HG03135 (cell line): ENCODE data around the gene HS6ST2.

Source experiments
- ATAC-seq: cut with Tn5 transposase; IDR thresholded peaks from one replicate; pipeline ENCODE4 v1.9.1; 2021; ENCODE audit warnings: mild to moderate bottlenecking, moderate library complexity; ENCODE audit not compliant: unreplicated experiment

Gene HS6ST2

GRCh38 chrX:132807411-132808030 is 150.9 kb downstream of the HS6ST2 start:
- ATAC-seq = no peak

DNA sequence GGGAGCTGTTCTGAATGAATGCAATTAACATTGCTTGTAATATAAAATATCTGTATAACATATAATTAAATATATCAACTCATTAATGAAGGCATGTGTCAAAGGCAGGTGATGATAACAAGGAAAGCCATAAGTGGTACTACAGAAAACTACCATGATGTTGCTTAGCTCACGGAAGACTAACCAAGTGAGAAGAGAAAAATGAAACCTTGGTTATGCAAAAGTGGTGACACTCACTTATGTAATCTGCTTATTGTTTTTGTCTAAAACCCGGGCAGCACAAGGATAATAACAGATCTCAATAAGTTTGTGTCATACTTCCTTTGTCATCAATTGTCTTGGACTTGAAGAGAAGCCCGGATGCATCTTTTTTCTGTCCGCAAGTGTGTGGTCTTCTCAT is 156.4 kb downstream of the HS6ST2 start:
- no peak for ATAC-seq

GRCh38 chrX:132795181-132795580 is 163.2 kb downstream of the HS6ST2 start:
- no peak for ATAC-seq

GRCh38 chrX:132791714-132792113 is 166.7 kb downstream of the HS6ST2 start:
- no peak for ATAC-seq

- no peak for ATAC-seq
Measured at GRCh38 chrX:132790329-132790728, 168.1 kb downstream of the HS6ST2 start.

GRCh38 chrX:132786217-132786616 is 172.2 kb downstream of the HS6ST2 start:
- no peak for ATAC-seq

DNA sequence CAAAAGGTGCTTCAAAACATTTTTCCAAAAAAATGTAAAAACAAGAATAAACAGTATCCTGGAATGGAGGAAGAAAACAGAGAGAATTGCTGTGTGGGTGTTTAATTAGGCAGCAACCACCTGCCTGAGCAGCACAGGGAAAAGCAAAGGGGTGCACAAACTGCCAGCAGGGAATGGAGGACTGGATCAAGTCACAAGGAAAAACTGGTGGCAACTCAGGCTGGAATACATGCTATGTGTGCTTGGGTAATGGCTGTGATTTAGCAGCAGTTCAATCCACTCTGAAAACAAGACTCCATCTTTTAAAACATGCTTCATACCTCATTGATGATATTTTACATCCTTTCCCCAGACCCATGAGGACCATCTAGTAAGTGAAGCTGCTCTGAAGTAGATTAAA is 179.5 kb downstream of the HS6ST2 start:
- no peak for ATAC-seq

- ATAC-seq = no peak
Measured at GRCh38 chrX:132776486-132777210, 181.8 kb downstream of the HS6ST2 start.

DNA sequence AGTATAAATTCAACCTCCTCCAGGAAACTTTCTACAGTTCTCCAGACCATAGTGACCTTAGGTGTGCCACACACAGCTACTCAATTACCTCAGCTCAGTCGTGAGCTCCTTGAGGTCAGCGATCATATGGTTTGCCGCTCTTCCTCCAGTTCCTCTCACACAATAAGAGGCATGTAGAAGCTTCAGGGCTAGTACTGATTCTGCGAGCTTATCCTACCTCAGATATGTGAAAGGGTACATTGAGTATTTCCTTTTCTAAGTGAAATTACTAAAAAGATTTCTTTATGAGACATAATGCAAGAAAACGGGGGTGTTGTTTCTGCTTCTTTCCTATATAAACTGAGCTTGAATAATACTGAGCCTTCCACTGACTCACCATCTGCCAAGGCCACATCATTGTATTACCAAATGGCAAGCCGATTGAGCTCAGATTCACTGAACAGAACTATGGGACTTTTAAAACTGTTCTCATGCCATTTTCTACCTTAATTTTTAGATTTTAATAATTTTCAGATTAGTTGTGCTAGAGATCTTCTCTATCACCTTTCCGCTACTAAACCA is 183.1 kb downstream of the HS6ST2 start:
- no peak for ATAC-seq

- ATAC-seq = no peak
Measured at GRCh38 chrX:132774010-132774714, 184.3 kb downstream of the HS6ST2 start.

DNA sequence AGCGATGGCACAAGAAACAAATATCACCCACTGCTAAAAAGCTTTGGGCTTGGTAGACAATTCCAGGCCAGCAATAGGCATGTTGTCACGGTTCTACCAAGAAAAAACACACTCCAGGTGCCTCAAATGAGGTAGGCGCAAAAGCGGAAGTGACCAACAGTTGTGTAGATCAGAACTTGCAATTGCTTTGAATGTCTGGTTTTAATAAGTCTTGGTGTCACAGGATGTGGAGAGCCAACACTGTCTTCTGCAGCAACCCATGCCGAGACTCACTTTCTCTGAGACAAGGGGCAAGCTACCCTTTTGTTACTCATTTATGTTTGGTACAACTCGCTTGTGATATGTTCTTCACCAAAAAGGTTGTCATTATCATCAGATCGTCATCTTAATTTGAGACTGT is 188.8 kb downstream of the HS6ST2 start:
- ATAC-seq = no peak

DNA sequence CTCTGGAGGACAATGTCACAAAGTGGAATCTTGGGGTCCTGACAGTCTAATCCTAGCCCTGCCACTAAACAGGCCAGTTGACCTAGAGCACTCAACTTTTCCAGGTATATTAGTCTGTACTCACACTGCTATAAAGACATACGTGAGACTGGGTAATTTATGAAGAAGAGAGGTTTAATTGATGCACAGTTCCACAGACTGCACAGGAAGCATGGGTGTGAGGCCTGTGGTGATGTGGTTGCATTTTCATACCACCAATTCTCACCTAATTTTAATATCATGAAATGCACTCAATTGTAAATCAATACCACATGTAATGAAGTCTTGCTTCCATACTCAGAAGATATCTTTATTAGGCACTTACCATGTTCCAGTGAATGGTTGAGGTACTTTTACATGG is 192.0 kb downstream of the HS6ST2 start:
- no peak for ATAC-seq

- no peak for ATAC-seq
Measured at GRCh38 chrX:132763528-132763927, 194.9 kb downstream of the HS6ST2 start.

DNA sequence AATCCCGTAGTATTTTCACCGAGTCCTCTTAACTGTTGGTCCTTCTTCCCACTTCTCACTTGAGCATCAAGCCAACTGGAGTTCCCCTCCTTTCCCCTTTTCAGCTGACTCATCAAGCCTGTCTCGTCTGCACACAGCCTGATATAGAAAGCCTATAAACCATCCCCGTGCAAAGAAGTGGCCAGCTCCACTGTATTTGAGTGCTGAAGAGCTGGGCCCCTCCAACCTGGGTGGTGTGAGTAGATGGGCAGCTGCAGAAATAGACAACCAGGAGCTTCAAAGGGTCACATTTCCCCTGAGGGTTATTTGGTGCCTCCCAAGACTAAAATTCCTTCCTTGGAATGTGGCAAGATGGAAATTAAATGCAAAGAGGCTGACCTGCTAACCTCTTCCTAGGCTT is 199.7 kb downstream of the HS6ST2 start:
- ATAC-seq = no peak

DNA sequence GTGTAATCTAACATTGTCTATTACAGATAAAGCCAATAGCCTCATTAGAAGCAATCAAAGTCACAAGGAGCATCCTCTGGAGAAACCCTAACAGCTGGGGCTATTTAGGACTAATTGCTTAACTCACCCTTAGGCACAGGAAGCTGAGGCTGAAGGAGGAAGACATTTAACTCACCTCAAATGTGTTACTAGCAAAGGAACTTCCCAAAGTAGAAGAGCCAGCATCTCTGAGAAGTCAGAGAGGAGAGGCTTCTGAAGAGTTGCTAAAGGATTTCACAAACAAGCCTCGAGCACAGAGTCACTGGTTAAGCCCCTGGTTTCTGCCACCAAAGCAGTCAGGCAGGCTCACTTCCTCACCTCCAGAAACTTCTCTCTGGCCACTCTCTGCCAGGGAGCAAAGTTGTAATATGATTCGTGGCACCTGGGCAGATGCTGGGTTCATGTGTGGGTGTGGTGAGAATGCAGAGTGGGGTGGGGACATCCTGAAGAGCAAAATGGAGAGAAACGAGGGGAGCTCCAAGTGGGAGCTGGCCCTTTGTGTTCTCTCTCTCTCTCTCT is 201.3 kb downstream of the HS6ST2 start:
- ATAC-seq = no peak

DNA sequence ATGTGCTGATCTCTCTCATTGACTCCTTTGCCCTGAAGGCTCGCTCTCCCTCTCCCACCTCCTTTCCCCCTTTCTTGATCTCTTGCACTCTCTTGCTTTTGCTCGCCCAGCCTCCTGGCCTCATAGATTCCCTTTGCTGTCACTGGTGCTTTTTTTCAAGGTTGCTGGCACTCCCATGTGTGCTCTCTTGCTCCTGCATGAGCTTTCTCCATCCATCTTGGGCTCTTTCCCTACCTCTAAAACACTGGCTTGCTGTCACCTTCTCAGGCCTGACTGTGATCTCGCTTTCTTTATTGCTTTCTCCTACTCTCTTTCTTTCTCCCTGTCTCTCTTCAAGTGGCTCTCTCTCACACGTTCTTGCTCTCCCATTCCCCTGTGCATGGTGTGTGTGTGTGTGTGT is 202.0 kb downstream of the HS6ST2 start:
- ATAC-seq = no peak

GRCh38 chrX:132751063-132751690 is 207.3 kb downstream of the HS6ST2 start:
- ATAC-seq = no peak

DNA sequence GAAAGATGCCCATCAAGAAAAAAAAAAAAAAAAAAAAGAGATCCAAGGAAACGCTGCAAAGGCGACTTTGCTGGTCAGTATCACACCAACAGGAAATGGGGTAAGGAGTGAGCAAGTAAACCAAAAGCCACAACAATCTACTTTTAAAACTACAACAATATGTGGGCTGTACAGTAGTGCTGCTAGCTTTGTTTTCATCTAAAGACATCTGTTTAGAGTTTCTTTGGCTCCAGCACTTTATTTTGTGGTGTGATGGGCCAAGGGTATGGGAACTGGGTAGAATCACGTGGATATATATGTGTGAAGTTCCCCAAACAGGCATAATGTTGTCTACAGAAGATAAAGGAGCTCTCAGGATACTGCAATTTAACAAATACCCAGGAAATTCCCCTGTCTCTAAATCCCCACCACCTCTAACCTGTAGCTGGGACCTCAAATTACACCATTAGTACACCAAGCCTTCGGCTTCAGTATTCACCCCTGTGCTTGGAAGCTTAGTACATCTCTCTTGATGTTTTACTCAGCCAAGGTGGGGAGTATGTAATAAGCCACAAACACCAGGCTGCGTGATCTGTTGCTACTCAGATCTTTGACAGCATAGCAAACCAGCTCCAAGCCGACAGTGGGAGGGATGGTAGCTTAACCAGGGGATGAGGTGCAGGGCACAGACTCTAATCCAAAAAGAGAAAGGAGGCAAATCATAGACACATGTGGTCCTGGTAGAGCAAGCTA is 207.9 kb downstream of the HS6ST2 start:
- no peak for ATAC-seq

DNA sequence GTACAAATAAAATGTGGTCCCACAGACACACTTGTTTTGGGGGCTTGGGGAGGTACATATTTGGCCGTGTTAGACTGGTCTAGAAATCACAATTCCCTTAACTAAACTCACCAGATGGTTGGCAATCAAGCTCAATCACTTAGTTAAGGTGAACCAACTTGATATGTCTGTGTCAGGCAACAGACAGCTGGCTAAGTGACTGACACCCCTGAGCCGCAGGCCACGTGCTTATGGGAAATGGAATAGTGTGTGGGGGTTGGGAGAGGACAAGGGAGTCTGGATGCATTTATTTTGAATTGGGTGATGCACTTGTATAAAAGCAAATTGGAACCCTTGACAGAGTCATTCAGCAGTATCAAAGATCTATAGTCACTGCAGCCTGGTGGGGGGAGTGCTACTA is 209.0 kb downstream of the HS6ST2 start:
- no peak for ATAC-seq

DNA sequence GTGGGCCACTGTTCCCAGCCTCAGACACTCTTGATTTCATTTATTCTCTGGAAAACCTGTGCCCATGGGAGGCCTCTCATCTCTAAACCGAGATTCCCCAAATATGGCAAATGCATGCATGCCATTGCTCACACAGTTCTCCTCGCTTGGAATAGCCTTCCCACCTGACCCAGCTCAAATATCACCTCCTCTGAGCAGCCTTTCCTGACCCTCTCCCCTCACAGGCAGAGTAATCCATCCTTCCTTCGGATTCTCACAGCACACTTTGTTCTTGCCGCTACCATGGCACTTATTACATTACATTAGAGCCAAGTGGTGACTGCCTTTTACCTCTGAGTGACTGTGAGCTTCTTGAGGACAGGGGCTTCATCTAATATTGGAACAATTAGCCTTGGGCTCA is 209.5 kb downstream of the HS6ST2 start:
- no peak for ATAC-seq
